HG02610 (cell line): ENCODE measurements around the gene TMEM243.
"Not testable (repeated sequence)": the region's sequence is repeated elsewhere in the genome, so short reads cannot be mapped to it uniquely, and the experiment has no call there.

Source experiments
- ATAC-seq: cut with Tn5 transposase; IDR thresholded peaks from one replicate; pipeline ENCODE4 v1.9.1; 2021; ENCODE audit warnings: mild to moderate bottlenecking, moderate library complexity; ENCODE audit not compliant: unreplicated experiment

TMEM243 gene

DNA sequence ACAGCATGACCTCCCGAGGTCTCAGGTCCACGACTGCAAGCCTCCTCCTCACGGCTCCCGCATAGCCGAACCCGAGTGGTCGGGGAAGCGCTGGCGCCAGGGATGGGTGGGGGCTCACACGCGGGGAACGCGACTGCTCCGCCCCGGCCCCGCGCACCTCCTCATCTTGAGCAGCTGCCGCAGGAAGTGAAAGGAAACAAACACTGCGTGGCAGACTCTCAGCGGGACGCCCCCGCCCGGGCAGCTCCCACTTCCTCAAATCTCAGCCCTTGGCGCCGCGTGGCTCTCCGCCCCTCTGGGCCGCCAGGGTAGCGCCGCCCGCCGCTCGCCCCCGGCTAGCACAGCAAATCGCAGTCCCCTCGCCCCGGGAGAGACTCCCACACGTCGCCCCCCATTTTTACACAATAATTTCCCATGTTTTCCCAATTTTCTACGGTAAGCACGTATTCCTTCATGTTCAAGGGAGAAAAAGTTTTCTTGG is at the start of gene TMEM243:
TMEM243 (minus strand) TSS at position 188 of the 481 bp plus-strand sequence. CDS start 229 bp downstream, outside the sequence.
- peak; percentile 40 for ATAC-seq

DNA sequence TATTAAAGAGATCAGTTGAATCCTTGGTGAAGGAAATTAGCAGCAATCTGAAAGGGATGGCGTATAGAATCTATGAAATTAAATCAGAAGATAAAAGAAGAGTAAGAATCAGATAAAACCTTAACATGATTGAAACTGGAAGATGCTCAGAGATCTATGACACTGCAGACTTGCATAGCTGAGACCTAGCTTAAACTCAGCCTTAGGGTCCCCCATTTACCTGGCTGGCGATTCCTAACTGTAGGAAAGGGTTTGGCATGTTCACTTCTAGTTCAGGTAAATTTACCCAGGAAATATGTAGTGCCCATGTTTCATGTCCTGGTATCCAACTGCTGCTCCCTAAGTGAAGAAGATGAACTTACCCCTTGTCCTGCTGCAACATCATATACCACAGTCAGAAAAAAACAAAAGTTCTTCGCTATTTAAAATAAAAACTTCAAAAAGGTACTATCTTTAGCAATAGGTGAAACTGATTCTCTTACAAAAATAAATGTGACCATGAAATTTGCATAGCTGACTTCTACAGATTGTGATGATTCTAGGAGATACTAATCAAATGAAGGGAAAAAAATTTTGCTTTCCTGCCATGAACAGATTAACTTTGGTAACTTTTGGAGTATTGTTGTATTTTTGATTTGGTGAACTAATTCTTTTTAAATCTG is 47.8 kb upstream of the TMEM243 start:
- ATAC-seq, result peak; percentile 51

DNA sequence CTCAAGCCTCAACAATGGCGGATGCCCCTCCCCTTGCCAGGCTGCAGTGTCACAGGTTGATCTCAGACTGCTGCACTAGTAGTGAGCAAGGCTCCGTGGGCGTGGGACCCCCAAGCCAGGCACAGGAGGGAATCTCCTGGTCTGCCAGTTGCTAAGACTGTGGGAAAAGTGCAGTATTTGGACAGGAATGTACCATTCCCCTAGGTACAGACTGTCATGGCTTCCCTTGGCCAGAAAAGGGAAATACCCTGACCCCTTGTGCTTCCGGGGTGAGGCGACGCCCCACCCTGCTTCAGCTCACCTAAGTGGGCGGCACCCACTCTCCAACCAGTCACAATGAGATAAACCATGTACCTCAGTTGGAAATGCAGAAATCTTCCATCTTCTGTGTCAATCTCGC is 44.0 kb upstream of the TMEM243 start:
- ATAC-seq, result no peak

- ATAC-seq, result no peak
Measured at GRCh38 chr7:87253589-87254087, 34.1 kb upstream of the TMEM243 start.

DNA sequence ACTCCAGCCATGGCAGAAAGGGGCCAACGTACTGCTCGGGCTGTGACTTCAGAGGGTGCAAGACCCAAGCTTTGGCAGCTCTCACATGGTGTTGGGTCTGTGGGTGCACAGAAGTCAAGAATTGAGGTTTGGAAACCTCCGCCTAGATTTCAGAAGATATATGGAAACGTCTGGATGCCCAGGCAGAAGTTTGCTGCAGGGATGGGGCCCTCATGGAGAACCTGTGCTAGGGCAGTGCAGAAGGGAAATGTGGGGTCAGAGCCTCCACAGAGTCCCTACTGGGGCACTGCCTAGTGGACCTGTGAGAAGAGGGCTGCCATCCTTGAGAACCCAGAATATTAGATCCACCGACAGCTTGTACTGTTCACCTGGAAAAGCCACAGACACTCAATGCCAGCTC is 26.1 kb upstream of the TMEM243 start:
- not testable (repeated sequence) for ATAC-seq

- ATAC-seq, result not testable (repeated sequence)
Measured at GRCh38 chr7:87238464-87239051, 19.0 kb upstream of the TMEM243 start.

- ATAC-seq, result no peak
Measured at GRCh38 chr7:87234949-87235348, 15.4 kb upstream of the TMEM243 start.

DNA sequence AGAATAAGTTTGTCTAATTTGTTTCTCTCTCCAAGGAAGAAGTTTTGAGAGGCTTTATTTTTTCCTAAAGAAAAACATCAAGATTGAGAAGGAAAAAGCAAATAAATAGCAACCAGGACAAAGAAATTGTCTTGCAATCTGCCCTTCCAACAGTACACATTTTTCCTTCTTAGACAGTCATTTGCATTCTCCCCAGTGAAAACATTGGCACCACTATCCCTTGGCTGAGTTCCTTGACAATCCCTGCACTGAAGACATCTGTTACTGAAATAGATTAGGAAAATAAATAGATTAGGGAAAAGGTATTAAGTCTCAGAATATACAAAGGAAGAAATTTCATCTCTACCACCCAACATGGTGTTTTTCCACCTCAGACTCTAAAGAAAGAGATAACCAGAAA is 12.2 kb upstream of the TMEM243 start:
- no peak for ATAC-seq

DNA sequence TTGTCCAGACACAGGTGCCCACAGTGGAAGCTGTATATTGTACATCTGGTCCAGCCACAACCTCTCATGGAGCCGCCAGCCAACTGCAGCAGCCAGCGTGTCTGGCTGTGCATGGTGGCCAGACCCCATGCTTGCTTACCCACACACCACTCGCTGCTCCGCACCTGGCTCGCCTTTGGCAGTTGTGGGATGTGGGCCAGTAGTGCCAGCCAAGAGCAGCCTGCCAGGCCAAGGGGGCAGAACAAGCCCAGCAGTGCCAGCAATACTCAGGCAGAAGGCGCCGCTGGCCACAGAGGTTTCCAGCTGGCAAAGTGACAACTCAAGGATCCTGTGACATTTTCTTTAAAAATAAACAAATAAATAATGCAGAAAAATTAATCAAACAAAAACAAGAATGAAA is 11.7 kb upstream of the TMEM243 start:
- no peak for ATAC-seq

DNA sequence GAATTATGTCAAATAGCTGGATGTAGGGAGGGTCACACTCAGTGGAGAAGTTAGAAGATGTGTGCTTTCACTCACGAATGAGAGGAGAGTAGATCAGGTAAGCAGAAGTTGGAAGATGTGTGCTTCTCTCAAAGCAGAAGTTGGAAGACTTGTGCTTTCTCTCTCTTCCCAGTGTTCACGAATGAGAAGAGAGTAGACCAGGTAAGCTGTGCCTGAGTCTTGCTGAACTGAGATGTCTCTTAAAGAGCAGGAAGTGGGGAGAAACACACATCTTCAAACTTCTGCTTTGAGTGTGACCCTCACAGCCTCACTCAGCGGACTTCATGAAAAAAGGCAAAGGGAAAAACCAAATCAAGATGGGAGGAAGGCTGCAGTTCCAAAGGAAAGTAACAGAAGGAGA is 7.0 kb upstream of the TMEM243 start:
- peak; percentile 58 for ATAC-seq

- ATAC-seq, result no peak
Measured at GRCh38 chr7:87225696-87226095, 6.2 kb upstream of the TMEM243 start.

DNA sequence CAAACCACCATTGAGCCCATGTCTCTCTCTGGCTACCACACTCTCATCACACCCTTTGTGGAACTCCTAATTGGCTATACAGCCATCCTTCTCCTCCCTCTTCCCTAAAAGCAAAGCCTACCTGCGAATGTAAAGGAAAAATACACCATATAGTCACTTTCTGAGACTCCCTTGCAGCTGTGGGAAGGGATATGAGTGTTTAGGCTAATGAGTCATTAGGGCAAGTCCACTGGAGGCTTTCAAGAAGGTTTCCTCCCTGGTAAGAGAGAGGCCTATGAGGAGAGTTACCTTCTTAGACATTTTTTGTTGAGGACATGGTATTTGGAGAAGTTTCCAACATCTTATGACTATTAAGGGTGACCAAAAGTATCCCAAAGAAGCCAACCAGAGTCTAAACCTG is 4.1 kb upstream of the TMEM243 start:
- no peak for ATAC-seq

DNA sequence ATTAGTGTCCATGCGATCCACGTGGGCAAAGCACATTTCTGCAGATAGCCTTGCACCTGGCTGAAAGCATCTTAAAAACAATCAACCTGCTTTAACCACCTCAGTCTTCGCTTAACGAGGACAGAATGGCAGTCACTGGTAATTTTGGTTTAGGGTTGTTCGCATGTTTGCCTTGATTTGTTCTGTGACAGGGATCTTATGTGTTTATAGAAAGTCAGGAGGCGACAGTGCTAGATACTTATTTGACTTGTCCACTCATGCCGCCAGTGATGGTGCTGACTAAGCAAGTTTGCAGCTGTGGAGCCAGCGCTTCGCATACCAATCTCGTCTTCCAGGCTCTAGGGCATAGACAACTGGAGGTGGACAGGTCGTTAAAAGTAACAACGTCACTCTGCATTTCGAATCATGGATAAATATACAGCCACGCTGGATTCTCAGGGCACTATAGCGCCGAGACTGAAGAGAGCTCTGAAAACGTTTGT is 1.2 kb upstream of the TMEM243 start:
- no peak for ATAC-seq

DNA sequence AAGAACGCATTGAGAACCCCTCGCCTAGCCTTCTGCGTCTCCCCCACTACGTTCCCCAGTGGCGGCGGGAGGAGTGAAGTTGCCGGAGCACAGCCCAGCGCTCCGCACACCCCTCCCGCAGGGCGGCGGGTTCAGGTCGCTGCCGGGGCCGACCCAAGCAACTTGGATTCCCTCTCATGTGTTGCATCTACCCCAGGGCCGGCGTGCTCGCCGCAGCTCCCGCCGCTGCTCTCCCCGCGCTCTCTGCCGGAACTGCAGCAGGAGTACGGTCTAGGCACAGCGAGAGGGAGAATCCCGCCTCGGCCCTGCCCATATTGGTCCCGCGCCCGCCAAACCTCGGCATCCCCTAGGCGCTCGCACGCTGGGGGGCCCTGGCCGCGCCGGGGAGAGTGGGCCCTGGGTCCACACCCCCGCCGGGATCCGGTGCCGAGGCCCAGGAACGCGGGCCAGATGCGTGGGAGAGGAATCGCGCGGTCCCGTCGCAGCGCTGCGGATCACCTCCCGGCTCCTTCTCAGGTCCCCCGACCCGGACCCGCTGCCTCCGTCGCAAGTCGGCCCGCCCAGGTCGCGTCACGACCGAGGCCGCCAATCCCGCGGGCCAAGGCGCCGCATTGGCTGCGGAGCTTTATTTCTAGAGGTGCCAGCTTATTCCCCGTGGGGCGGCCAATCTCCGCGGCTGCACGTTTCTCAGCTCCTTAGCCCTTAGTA is 648 bp upstream of the TMEM243 start:
- ATAC-seq, result peak; percentile 28

GRCh38 chr7:87218796-87219544 is 562 bp downstream of the TMEM243 start:
- ATAC-seq, result no peak

GRCh38 chr7:87217983-87218653 is 1.4 kb downstream of the TMEM243 start:
- ATAC-seq, result no peak

DNA sequence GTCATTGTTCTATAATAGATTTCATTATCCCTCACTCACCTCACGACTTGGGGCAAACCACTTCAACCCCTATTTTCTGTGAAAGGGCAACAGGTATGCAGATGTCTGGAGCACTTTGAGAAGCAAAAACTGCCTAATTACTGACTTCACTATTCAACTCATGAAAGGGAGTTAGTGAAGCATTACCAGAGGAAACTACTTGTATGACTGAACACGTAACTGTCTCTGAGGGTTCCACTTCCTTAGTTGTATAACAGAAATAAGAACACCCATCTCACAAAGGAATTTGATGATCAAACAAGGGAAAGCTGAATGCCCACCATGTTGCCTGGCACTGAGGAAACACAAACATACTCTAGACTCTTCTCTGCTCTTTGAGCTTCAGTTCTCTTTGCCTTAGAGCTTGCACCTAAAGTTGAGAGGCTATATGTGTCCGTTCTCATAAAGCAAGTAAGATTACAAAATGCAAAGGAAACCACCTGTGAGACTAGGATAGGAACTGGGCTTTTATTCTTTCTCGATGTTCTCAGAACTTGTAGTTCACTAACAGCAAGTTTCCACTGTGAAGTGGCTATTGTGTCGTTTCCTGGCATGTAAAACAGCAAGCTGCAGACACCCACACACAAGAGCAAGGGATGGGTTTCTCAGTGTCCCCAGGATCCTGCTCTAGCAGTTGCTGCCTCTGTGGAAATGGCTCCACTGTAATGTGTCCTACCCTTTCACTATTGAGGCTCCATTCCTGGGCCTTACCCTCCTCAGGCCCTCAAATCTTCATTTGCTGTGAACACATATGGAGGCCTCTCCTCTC is 2.6 kb downstream of the TMEM243 start:
- ATAC-seq, result peak; percentile 61

GRCh38 chr7:87215046-87215445 is 4.5 kb downstream of the TMEM243 start:
- ATAC-seq, result no peak

DNA sequence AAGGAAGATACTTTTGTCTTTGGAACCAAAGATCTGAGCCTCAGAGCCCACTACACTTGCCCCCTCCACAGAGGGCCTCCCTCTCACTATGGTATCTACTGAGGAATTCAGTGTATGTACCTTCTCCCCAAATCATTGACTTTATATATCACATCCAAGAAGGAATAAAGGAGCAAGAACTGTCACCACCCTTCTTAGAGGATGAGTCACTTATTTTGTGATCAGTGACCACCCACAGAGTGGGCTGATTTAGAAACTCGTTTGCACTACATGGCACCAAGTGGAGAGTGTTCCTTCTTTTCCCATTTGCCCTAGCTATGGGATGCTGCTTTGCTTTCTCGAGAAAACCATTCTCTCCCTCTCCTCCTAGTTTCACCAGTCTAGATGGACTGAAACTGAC is 5.7 kb downstream of the TMEM243 start:
- ATAC-seq, result no peak

- no peak for ATAC-seq
Measured at GRCh38 chr7:87213252-87213651, 6.3 kb downstream of the TMEM243 start.
